Measurements from ENCODE around the gene PROSER3. TPM values are rescaled to one million over a fixed set of nuclear protein-coding genes. Genes with fewer than 3 reads are reported as not detected.
"Not testable (repeated sequence)": the region's sequence is repeated elsewhere in the genome, so short reads cannot be mapped to it uniquely, and the experiment has no call there.

The PROSER3 gene
- total and polyA plus RNA-seq, 2 donors (not counting 3 experiments of a cell fraction or from before 2014, with no cell fraction given), result 18.3 to 28.3 TPM

- H3K27ac ChIP-seq (ENCODE audit: insufficient read depth, low read depth, low read length), result no peak overlapping the region
- TF ChIP-seq GATA2 (IDR thresholded peaks at IDR 0.05; ENCODE audit: insufficient read depth, insufficient read length, low read depth, low read length) (no peak), FOS (IDR thresholded peaks at IDR 0.05; ENCODE audit: borderline replicate concordance, insufficient read depth, low read length) (no peak), MYC (IDR thresholded peaks at IDR 0.05; ENCODE audit: low read depth, low read length) (no peak), CTCF (IDR thresholded peaks at IDR 0.05; ENCODE audit: extremely low read depth in 1 of 2, insufficient read depth in 1 of 2, low read depth in 1 of 2, low read length in 2 of 2) (no peak), JUN (IDR thresholded peaks at IDR 0.05; ENCODE audit: borderline replicate concordance, insufficient read depth, insufficient read length, low read depth) (no peak), POLR2A (IDR thresholded peaks at IDR 0.05; ENCODE audit: low read depth, low read length) (no peak), MAX (IDR thresholded peaks at IDR 0.05; ENCODE audit: insufficient read depth, insufficient read length) (no peak), EZH2 (IDR thresholded peaks at IDR 0.05; ENCODE audit: borderline replicate concordance, low read depth, low read length, severe bottlenecking) (no peak), POLR2AphosphoS5 (IDR thresholded peaks at IDR 0.05; ENCODE audit: insufficient read depth, low read depth, low read length) (no peak)
- no peaks in the 10 kb centered on the region for H3K9me1 ChIP-seq (replicated peaks; ENCODE audit: control insufficient read depth, extremely low read depth, insufficient read depth, low read length)
- H3K27me3 ChIP-seq (ENCODE audit: control insufficient read depth in 2 of 2, insufficient read depth in 2 of 2, low read length in 2 of 2), result no peaks in the 10 kb centered on the region
- BruUV-seq (replicated peaks), result no TSS peak
- no peak overlapping the region for H2AFZ ChIP-seq (ENCODE audit: low read depth, low read length)
- no peak for DNase-seq (ENCODE audit: low read depth, low spot score)
- H3K36me3 ChIP-seq (ENCODE audit: control insufficient read depth in 2 of 2, extremely low read depth in 1 of 2, insufficient read depth in 2 of 2, low read length in 2 of 2), result peaks cover 3 to 6% of the 10 kb centered on the region in 2 experiments
- intact Hi-C loops (cut with micrococcal nuclease), result no loop called here
- no peak overlapping the region for H3K4me2 ChIP-seq (ENCODE audit: insufficient read depth, low read length)
- CTCF ChIA-PET, result no interaction called here
- H3K9ac ChIP-seq (replicated peaks; ENCODE audit: extremely low read depth, insufficient read depth, low read length), result no peak overlapping the region
- H3K9me3 ChIP-seq (replicated peaks; ENCODE audit: control insufficient read depth, insufficient read depth, low read length), result no peaks in the 10 kb centered on the region
- H3K4me3 ChIP-seq (replicated peaks in 1 of 3; ENCODE audit: insufficient read depth in 1 of 3, low read depth in 1 of 3, low read length in 3 of 3), result no peak overlapping the region
- H4K20me1 ChIP-seq (replicated peaks; ENCODE audit: control insufficient read depth, extremely low read depth, insufficient read depth, low read length), result no peaks in the 10 kb centered on the region
- dilution Hi-C loops (cut with MboI; ENCODE audit: extremely low pct_ligation_motif_present, low sequenced_read_pairs), result no loop called here
- FAIRE-seq, result no peak
- H3K4me1 ChIP-seq (ENCODE audit: control insufficient read depth, extremely low read depth, insufficient read depth, low read length), result no peaks in the 10 kb centered on the region
- POLR2A ChIA-PET, result no interaction called here
- H3K79me2 ChIP-seq (ENCODE audit: control insufficient read depth, insufficient read depth, low read length), result no peaks in the 10 kb centered on the region
These were observed 10.1 kb downstream of the PROSER3 start for GRCh38 chr19:35768082-35768421.

GRCh38 chr19:35772362-35772761 is 14.4 kb downstream of the PROSER3 start:
- H3K4me3 ChIP-seq (replicated peaks in 1 of 3; ENCODE audit: insufficient read depth in 1 of 3, low read depth in 1 of 3, low read length in 3 of 3); H3K36me3 ChIP-seq (ENCODE audit: control insufficient read depth in 2 of 2, extremely low read depth in 1 of 2, insufficient read depth in 2 of 2, low read length in 2 of 2); H4K20me1 ChIP-seq (replicated peaks; ENCODE audit: control insufficient read depth, extremely low read depth, insufficient read depth, low read length); FAIRE-seq; H3K9me3 ChIP-seq (replicated peaks; ENCODE audit: control insufficient read depth, insufficient read depth, low read length); H3K4me1 ChIP-seq (ENCODE audit: control insufficient read depth, extremely low read depth, insufficient read depth, low read length); H3K79me2 ChIP-seq (ENCODE audit: control insufficient read depth, insufficient read depth, low read length); dilution Hi-C loops (cut with MboI; ENCODE audit: extremely low pct_ligation_motif_present, low sequenced_read_pairs); H2AFZ ChIP-seq (ENCODE audit: low read depth, low read length); H3K9ac ChIP-seq (replicated peaks; ENCODE audit: extremely low read depth, insufficient read depth, low read length); H3K9me1 ChIP-seq (replicated peaks; ENCODE audit: control insufficient read depth, extremely low read depth, insufficient read depth, low read length); H3K27me3 ChIP-seq (ENCODE audit: control insufficient read depth in 2 of 2, insufficient read depth in 2 of 2, low read length in 2 of 2); BruUV-seq (replicated peaks); POLR2A ChIA-PET; intact Hi-C loops (cut with micrococcal nuclease); DNase-seq (ENCODE audit: low read depth, low spot score); H3K27ac ChIP-seq (ENCODE audit: insufficient read depth, low read depth, low read length); H3K4me2 ChIP-seq (ENCODE audit: insufficient read depth, low read length): not testable (repeated sequence)
- CTCF ChIA-PET, result interaction anchor here (1.6 kb wide), 1 partner anchor 27 kb away, joined by 3 read pairs; the partner anchor contains the start of genes PSENEN and U2AF1L4
